CD1c-positive myeloid dendritic cell (primary cell): ENCODE results near the gene RALGAPA2.

ENCODE experiments used
- DNase-seq: peaks from one replicate; pipeline ENCODE4 v3.0.0-alpha.2; 2016; ENCODE audit errors: extremely low spot score

Gene RALGAPA2

DNA sequence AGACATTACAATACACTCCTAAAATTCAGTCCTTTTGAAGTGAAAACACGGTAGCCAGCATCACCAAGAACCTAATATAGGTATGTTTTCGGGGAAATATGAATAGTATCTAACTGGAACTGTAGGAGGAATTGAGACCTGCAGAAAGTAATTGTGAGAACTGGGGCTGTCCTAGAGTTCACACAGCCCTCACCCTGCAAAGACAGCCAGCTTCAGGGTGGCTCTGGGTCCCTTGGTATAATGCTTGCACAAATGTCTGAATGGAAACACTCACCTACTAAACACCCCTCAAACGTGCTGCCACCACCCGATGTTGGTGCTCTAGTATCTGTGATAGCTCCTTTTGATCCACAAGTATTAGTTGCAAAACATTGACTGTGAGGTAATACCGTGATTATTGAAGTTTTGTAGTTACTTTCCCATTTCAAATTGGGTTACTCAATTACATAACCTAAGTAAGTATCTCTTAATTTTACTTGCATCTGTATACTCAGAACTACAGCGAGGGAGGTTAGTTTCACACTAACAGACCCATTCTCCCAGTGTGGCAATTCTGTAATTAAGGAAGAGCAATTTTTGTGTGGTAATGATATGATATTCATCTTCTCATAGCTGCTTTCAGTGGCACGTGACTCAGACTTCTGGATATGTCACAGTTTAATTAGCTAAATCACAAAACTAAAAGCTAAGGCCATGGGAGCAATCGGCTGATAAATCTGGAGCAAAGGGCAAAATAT is 215.0 kb downstream of the RALGAPA2 start:
- DNase-seq: no peak

DNA sequence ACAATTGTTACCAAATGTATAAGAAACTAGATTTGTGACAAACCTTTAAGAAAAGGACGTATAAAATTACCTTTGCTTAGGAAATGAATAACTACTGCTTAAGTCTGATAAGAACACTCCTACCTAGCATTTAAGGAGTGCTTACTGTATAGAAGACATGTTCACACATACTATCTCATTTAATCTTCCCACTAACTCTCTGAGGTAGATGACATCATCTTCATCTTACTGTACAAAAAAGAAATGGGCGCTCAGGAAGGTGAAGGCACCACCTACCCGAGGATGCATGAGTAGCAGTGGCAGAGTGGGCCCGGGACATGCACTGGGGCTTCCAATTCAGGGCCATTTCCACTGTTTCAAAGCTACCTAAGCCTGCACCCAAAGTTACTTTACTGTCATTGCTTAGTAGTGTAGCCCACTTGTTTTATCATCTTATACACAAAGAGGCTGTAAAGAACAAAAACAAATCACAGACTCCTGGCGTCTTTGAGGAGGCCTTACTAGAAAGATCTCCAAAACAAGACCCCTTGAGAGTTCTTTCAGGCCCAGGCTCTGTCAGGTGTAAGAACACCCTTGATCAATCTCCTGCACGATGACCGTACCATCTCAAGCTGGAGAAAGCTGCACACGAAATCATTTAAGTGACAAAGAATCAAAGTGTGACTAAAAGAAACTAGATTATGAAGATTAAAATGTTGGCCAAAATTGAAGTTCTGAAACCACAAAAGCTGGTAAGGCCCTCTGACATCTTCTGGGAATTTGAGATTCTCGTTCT is 216.5 kb downstream of the RALGAPA2 start:
- no peak for DNase-seq

DNA sequence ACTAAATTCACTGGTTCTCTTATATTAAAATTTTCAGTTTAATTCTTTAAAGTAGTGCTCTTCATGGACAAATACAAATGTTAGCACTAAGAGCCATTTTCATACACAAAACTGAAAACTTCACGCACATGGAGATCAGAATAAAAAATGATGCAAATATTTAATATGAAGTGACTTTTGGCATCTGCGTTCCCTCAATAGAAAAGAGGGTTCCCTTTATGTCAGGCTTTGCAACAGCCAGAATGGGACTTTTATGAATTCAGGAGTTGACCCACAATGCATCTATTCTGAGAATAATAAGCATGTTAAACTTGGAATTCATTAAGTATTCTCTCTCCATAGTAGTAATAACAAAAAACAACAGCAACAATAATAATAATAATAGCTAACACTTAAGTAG is 218.7 kb downstream of the RALGAPA2 start:
- DNase-seq: no peak

DNA sequence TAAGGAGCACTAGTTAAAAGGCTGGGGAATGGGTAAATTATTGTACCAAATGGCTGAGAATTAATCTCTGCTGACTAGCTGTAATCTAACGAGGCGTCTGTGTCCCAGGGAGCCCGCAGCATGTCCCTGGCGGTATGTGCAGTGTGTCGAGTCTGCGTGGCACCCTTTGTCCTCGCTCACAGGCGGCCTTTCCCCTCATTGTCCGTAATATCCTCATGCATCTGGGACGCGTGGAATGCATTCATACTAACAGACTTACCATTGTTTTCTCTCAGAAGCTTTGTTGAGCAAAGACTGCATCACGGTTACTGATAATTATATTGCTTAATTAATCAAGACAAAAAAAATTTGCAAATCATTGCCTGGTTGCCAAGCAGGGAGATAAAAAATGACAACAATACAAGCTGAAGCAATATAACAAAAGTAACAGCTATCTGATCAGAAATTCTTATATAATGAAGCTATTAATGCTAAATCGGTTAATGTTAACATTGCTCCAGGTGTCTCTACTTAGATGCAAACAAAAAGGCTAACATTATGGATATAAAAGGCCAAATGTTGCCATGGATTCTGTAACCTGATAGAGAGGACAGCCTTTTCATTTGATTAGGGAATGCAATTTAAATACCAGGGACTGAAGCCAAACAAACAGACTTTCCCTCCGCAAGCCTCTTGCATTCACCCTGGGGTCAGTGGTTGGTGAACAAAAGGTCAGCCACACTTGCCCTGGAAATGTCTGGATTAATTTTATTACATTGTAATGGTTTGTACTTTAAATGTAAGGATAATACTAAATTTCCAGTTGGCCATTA is 219.7 kb downstream of the RALGAPA2 start:
- DNase-seq: no peak

DNA sequence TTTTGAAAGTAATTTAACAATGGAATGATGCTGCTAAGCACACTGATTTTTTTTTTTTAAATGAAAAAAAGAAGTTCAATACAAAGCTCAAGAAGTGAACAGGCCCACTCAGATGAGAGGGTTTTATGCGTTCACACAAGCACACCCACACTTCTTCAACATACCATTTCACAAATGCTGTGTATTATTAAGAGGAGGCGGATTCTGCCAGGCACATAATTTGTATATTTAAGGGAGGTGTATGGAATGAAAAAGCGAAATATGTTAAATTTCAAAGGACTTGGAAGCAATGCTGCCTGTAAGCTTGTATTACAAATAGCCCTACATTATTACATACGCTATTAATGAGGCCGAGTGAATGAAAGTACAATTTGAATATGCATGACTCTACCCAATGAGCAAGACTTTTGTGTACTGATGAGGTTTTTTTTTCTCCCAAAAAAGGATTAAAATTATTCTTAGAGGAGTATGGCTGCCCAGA is 220.6 kb downstream of the RALGAPA2 start:
- no peak for DNase-seq

DNA sequence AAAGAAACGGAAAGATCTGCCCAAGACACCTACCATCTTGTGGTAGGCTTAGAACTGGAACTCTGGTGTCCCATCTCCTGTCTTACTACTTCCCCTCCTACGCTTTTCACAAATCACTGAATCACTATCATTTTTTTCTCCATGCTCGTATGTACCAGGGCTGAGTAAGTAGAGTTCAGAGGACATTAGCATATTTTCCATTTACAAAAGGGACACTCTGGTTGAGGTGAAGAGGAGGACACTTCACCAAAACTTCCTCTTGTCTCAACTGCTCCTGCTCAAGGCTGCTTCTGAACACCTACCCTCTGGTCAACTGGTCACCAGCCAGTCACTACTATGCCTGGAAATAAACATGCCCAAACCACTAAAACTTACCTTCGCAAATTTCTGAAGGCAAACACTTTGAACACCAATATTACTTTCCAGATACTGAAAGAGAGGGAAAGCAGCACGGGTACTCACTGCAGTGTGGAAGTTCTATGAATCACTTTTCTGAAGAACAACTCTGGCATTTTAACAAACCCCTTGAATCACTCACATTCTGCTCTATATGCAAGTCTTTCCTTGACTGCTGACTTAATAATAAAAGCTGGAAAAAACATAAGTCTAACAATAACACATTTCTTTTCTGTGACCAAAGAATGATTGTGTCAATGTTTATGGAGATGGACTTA is 221.2 kb downstream of the RALGAPA2 start:
- DNase-seq: no peak

DNA sequence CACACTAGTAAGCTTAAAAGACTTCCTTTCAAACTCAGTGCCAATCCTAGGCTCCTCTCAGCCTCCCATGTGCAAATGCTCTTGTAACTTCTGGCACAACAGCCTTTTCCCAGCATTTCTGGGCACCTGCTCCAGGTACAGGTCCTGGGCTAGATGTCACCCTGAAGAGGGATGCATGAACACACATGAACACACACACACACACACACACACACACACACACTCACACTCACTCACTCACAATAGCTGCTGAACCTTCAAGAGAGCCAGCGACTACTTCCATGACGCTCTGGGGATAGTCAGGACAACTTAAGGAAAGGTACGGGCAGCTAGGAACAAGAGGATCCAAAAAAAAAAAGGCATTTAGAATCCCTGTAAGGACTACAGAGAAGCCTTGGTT is 221.8 kb downstream of the RALGAPA2 start:
- DNase-seq: no peak

DNA sequence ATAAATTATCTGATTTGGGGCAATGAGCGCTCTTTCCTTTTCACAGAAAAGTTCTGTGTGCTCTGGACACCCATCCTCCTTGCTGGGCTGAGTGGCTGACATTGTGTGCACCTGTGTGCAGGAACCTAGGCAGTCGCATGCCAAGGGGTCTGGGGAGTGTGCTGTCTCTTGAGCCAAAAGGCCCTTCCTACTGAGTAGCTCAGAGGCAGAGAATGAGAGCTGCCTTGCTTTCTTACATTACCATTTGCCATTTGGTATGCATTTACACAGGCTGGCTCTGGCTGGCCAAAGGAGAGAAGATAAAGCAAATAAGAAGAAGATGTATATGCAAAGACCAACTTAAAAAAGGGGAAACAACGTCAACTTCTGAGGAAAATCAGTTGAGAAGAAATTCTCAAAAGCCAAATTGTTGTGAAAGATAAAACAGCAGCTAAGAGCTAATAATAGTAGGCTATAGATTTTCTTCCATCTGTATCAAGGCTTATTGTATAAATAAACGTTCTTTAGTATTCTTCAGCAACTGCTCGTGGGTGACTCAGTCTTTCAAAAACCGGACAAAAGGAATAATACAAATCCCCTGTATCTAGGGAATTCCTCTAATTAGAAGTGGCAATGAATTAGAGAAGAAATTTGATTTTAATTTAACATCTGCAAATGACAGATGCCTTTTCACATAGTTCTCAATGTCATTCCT is 222.6 kb downstream of the RALGAPA2 start:
- no peak for DNase-seq

DNA sequence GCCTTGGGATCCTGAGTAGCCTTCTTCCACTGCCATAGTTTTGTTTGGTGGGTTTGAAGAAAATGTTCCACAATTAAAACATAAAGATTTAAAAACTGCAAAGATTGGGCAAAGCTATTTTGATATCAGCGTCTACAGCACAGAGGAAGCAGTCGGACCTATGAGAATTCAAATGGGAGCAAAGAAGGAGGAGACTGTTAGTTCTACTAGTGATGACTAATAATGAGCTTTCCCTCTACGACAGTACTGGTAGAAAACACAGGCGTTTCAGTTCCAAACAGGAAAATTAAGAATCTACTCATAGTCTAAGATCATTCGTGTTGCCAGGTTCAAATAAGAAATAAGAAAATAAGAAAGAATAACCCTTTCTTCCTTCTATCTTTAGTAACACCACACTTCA is 223.4 kb downstream of the RALGAPA2 start:
- DNase-seq: no peak

DNA sequence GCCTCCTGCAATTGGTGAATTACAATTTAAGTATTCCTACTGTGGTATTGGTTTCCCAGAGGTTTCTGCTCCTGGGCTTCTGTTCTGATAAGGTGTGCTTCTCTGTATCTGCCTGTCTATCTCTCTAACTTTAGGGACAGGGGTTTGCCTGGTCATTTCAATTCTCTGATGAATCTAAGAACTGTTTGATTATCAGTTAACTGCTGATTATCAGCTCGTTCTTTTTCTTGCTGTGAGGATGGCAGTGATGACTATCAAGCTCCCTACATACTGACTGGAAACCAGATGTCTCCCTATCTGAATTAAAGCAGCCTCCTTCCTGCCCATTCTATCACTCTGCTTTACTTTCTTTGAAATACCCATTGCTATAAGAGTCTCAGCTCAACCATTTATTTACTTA is 224.1 kb downstream of the RALGAPA2 start:
- DNase-seq: no peak

DNA sequence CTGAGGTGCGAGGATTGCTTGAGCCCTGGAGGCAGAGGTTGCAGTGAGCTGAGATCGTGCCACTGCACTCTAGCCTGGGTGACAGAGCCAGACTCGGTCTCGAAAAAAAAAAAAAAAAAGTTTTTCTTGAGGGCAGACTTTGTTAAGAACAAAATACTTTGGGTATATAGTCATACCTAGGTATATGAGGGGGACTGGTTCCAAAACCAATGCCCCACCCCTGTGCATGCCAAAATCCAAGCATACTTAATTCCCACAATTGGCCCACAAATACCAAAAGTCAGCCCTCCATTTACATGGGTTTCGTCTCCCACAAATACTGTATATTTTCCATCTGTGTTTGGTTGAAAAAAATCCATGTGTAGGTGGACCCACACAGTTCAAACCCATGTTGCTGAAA is 224.6 kb downstream of the RALGAPA2 start:
- DNase-seq: no peak

DNA sequence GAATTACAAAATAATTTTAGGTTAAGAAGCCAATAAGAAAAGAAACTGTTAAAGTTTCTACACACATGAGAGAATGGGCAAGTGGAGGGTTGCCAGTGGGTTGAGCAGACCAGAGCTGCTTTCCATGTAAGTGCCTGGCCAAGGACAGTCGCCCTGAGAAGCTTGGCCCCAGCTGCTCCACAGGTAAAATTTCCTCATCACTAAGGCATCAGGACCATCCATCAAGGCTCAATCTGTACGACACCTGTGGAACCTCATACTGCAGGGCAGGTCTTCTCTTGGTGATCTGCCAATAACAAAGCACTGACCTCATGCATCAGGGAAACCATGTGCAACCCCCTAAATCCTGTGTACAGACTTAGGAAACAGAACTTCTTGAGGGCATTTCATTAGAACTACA is 229.1 kb downstream of the RALGAPA2 start:
- DNase-seq: no peak

DNA sequence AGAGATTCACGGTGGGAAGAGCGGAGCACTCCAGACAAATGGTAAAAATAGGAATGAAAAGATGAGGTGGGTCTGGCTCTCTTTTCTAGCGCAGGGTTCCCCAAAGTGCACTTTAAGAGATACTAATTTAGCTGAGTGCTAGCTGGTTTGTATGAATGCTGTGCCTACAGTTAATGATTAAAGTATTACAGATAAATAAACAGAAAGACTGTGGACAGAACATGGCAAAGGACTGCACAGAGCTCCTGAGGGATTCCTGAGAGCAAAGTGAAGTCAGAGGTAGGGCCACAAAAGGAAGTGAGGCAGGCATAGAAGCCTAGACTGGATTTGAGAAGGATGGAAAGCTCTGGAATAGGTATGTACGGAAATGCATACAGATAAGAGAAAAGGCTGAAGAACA is 230.0 kb downstream of the RALGAPA2 start:
- DNase-seq: no peak

DNA sequence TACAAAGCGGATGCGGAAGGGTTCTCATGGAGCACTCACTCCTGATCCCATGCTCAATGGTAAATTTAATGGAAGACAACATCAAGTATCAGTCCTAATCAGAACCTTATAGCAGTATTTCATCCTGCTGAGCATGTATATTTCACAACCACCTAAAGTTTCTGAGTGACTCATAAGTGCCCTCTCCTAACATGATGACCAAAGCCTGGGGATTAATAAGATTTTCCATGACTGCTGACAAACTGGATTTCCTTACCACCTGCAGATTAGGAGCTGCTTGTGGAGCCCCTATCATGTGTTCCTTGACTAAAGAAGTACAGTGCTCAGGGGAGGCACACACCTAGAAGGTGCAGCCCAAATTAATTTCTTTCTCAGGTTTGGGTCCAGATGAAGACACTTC is 231.8 kb downstream of the RALGAPA2 start:
- DNase-seq: no peak

DNA sequence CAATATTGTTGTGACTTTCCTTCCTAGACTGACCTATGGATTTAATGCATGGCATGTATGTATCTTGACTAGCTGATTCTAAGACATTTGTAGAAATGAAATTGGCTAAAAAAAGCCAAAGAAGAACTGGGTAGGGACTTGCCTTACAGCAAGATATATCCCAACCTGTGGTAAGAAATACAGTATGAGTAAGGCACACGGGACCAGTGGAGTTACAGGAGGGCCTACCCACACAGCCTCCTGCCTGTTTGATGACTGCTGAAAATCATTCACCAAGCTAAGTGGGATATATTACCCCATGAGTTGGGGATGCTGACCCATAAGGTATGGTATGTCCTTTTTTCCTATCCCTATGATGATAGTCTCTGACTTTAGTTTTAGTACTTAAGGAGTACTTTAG is 232.3 kb downstream of the RALGAPA2 start:
- no peak for DNase-seq

DNA sequence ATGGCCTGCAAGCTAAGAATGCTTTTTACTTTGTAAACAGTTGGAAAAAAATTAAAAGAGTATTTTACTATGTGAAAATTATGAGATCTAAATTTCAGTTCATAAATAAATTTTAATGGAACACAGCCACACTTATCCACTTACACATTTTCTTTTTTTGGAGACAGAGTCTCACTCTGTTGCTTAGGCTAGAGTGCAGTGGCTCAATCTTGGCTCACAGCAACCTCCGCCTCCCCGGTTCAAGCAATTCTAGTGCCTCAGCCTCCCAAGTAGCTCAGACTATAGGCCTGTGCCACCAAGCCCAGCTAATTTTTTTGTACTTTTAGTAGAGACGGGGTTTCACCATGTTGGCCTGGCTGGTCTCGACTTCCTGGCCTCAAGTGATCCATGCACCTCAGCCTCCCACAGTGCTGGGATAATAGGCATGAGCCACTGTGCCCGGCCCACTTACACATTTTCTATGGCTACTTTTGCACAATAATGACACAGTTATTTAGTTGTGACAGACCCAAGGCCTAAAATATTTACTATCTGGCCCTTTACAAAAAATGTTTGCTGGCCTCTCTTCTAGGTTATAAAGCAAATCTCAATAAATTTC is 234.9 kb downstream of the RALGAPA2 start:
- DNase-seq: no peak

DNA sequence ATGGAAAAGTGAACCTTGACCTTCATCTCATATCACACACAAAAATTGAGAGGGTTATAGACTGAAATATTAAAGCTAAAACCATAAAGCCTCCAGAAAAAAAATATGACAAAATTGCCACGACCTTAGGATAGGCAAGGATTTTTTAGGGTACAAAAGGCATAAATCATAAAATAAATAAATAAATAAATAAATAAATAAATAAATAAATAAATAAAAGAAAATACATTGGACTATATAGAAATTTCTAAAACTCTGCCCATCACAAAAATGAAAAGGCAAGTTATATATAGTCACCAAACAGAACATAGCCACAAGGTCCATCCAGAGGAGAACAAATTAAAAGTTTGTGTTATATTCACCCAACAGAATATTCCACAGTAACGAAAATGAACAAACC is 235.9 kb downstream of the RALGAPA2 start:
- no peak for DNase-seq

DNA sequence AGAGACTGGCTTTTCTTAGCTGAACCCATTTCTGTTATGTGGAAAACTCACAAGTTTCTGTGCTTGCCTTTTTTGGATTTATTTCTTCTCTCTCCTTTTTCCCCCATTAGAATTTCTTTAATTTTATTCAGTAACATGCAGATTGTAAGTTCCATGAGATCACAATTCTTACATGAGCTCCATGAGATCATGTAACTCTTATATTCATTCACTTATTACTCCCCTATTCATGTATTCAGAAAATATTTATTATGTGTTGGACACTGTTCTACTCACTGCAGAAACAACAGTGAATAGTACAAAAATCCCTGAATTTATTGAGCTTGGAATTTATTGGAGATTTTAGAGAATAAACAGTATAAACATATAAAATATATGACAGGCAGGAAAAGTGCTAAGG is 238.8 kb downstream of the RALGAPA2 start:
- no peak for DNase-seq

DNA sequence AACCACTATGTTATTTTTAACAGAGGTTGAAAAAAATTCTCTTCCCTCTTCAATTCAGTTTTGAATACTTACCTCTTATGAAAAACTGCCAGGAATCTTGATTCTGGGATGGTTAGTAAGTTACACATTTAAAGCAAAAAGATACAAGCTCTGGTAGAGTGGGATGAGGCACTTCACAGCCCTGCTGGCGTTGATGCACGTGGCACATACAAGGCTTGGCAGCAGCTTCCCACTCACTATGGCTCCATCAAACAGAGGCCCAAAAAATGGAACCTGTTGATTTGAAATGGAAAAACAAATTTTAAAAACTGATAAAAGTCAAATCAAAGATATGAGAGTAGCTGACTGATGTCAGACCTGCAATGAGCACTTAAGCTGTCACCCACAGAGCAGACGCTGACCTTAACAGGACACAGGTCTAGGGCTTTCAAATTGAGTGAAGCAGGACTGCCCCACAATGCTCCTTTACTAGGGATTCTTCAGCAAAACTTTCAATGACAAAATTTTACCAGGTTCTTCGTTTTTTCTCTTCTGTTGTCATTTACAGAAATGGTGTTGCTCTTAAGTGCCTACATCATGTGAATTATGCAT is 239.7 kb downstream of the RALGAPA2 start:
- DNase-seq: no peak

DNA sequence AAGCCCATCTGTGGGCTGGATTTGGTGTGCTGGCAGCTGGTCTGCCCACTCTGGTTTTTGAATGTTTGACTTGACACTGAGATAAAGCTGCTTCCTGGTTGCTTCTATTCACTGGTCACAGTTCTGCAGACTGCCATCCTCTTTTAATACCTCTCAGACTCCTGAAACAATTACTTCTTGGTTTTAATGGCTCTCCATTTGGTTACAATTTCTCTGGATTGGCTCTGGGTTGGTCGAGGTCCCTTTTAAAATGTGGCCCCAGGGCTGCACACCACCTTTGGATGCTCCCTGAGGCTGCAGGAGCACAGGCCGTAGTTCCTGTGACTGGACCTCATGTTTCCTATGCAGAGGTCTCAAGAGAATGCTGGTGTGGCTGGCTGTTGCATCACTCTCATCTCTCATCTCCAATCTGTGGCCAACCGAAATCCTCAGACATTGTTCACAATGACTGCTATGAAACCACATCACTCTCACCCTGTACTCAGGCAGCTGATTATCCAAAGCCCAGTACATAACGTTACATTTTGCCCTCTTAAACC is 246.0 kb downstream of the RALGAPA2 start:
- no peak for DNase-seq
